ENCODE data around the gene SLAMF9.

SLAMF9 gene

GRCh38 chr1:159960721-159961381 lies 6.8 kb upstream of the SLAMF9 start:
- no peak overlapping the region for H3K4me3 ChIP-seq (ENCODE audit: low read length)
- no peaks in the 10 kb centered on the region for H3K4me1 ChIP-seq (ENCODE audit: insufficient read depth, low read length)
- no peaks in the 10 kb centered on the region for H3K36me3 ChIP-seq (ENCODE audit: insufficient read depth, low read length)
- H3K27ac ChIP-seq (ENCODE audit: low read depth, low read length), result no peak overlapping the region
- H3K9ac ChIP-seq (ENCODE audit: low read depth, low read length), result no peak overlapping the region
- WGBS, result 89% methylated on average over 4 of the region's 5 CpGs
- no peaks in the 10 kb centered on the region for H3K9me3 ChIP-seq (ENCODE audit: insufficient read depth, low read depth, low read length)
- no peaks in the 10 kb centered on the region for H3K27me3 ChIP-seq (ENCODE audit: insufficient read depth, low read length)

DNA sequence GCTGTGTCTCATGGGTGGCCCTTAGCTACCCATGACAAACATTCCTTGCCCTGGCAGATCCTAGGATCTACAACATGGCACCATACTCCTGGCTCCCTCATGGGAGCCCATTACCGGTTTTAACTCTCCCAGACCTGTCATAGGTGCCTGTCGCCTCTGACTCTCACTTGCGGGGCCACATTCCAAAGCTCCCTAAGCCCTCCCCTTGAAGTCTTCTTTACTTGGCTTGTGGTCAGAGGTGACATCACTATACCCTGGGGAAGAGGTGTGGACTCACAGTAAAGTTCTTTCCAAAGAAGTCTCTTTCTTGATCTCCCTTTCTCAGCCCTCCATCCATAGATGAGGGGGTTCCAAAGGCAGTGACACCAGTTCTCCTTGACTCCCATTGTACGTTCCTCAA lies 5.4 kb upstream of the SLAMF9 start:
- Histone ChIP-seq H3K27me3 (ENCODE audit: insufficient read depth, low read length) (no peaks in the 10 kb centered on the region), H3K9me3 (ENCODE audit: insufficient read depth, low read depth, low read length) (no peaks in the 10 kb centered on the region), H3K36me3 (ENCODE audit: insufficient read depth, low read length) (no peaks in the 10 kb centered on the region), H3K4me3 (ENCODE audit: low read length) (no peak overlapping the region), H3K27ac (ENCODE audit: low read depth, low read length) (no peak overlapping the region), H3K4me1 (ENCODE audit: insufficient read depth, low read length) (no peaks in the 10 kb centered on the region), H3K9ac (ENCODE audit: low read depth, low read length) (no peak overlapping the region)
- WGBS, result 81% methylated on average over 4 of the region's 4 CpGs

DNA sequence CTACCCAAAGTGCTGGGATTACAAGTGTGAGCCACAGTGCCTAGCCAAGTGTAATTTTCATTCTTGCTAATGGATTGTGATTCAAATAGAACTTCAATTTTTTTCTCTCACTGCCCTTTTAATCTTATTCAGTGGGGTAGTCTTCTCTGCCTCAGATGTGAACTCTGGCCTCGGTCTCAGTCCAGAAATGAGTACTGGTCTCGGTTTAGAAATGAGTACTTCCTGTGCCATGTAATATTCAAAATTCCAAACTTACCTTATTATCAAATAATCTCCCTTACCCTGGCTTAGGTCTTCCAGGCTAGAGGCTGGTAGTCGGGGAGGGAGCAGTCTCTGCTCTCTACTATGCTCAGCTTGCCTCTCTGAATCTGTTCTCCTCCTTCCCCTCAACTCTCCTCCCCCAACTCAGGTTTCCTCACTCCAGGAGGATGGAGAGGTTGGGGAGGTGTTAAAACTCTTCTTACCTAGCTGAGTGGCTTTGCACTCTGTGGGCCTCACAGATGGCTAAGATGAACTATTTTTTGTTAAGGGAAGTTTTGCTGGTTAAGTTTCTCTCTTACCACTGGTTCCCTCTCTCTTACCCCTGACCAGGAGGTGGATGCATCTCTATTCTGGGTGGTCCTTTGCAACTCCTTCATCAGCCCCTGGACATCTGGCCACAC lies 4.8 kb upstream of the SLAMF9 start:
- 57% methylated on average over 3 of the region's 3 CpGs for WGBS
- no peak overlapping the region for H3K4me3 ChIP-seq (ENCODE audit: low read length)
- H3K4me1 ChIP-seq (ENCODE audit: insufficient read depth, low read length), result no peaks in the 10 kb centered on the region
- H3K27me3 ChIP-seq (ENCODE audit: insufficient read depth, low read length), result no peaks in the 10 kb centered on the region
- H3K27ac ChIP-seq (ENCODE audit: low read depth, low read length), result no peak overlapping the region
- H3K9ac ChIP-seq (ENCODE audit: low read depth, low read length), result no peak overlapping the region
- H3K36me3 ChIP-seq (ENCODE audit: insufficient read depth, low read length), result no peaks in the 10 kb centered on the region
- H3K9me3 ChIP-seq (ENCODE audit: insufficient read depth, low read depth, low read length), result no peaks in the 10 kb centered on the region

- H3K36me3 ChIP-seq (ENCODE audit: insufficient read depth, low read length), result no peaks in the 10 kb centered on the region
- no peaks in the 10 kb centered on the region for H3K4me1 ChIP-seq (ENCODE audit: insufficient read depth, low read length)
- H3K9ac ChIP-seq (ENCODE audit: low read depth, low read length), result no peak overlapping the region
- H3K9me3 ChIP-seq (ENCODE audit: insufficient read depth, low read depth, low read length), result no peaks in the 10 kb centered on the region
- H3K27me3 ChIP-seq (ENCODE audit: insufficient read depth, low read length), result peaks cover 3% of the 10 kb centered on the region; the same call in 1 of the 2 replicates
- H3K27ac ChIP-seq (ENCODE audit: low read depth, low read length), result no peak overlapping the region
- 78% methylated on average over 9 of the region's 9 CpGs for WGBS
- no peak overlapping the region for H3K4me3 ChIP-seq (ENCODE audit: low read length)
Observed at GRCh38 chr1:159957824-159958268, 3.8 kb upstream of the SLAMF9 start.

- no peak overlapping the region for H3K4me3 ChIP-seq (ENCODE audit: low read length)
- H3K9me3 ChIP-seq (ENCODE audit: insufficient read depth, low read depth, low read length), result no peaks in the 10 kb centered on the region
- 89% methylated on average over 3 of the region's 3 CpGs for WGBS
- H3K27ac ChIP-seq (ENCODE audit: low read depth, low read length), result no peak overlapping the region
- no peaks in the 10 kb centered on the region for H3K36me3 ChIP-seq (ENCODE audit: insufficient read depth, low read length)
- H3K9ac ChIP-seq (ENCODE audit: low read depth, low read length), result no peak overlapping the region
- no peaks in the 10 kb centered on the region for H3K4me1 ChIP-seq (ENCODE audit: insufficient read depth, low read length)
- H3K27me3 ChIP-seq (ENCODE audit: insufficient read depth, low read length), result peaks cover 4% of the 10 kb centered on the region; the same call in 1 of the 2 replicates
Observed at GRCh38 chr1:159955456-159955855, 1.4 kb upstream of the SLAMF9 start.

DNA sequence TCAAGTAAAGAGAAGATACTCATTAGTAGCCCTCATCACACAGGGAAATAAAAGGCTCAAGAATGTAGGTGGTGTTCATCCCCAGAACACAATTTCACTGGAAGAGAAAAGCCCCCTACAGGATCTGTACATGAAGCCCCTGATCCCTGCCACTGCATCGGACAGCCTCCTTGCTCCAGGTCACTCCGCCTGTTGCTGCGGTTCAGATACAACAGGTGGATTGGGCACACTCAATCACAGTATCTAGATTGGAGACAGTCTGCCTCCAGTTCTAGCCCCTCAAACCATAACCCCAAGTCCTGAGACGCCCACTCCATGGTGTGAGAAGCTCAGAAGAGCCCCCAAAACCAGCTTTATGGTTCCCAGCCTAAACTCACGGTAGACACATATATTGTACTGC lies 1.1 kb downstream of the SLAMF9 start:
- no peak overlapping the region for H3K9ac ChIP-seq (ENCODE audit: low read depth, low read length)
- H3K4me3 ChIP-seq (ENCODE audit: low read length), result no peak overlapping the region
- 94% methylated on average over 5 of the region's 5 CpGs for WGBS
- H3K9me3 ChIP-seq (ENCODE audit: insufficient read depth, low read depth, low read length), result no peaks in the 10 kb centered on the region
- H3K4me1 ChIP-seq (ENCODE audit: insufficient read depth, low read length), result no peaks in the 10 kb centered on the region
- peaks cover 4% of the 10 kb centered on the region; the same call in 1 of the 2 replicates for H3K27me3 ChIP-seq (ENCODE audit: insufficient read depth, low read length)
- no peaks in the 10 kb centered on the region for H3K36me3 ChIP-seq (ENCODE audit: insufficient read depth, low read length)
- H3K27ac ChIP-seq (ENCODE audit: low read depth, low read length), result no peak overlapping the region

DNA sequence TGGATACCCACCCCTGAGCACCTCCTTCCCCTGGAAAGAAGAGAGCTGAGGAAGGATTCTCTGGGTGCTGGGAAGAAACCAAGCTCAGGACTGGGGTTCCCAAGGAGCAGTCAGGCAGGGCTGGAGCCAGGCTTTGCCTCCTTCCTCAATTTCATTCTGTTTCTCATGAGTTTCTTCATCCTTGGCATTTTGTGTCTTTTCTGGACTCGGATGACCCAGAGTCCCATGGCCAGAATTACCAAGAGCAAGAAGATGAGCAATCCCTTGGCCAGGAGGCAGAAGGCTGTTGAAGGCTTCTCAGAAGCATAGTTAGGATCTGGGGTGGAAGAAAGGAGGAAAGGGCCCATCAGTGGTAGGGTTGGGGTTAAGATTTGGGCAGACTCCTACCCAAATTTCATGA lies 2.5 kb downstream of the SLAMF9 start:
- H3K9ac ChIP-seq (ENCODE audit: low read depth, low read length), result no peak overlapping the region
- H3K4me3 ChIP-seq (ENCODE audit: low read length), result no peak overlapping the region
- no peaks in the 10 kb centered on the region for H3K36me3 ChIP-seq (ENCODE audit: insufficient read depth, low read length)
- no peaks in the 10 kb centered on the region for H3K9me3 ChIP-seq (ENCODE audit: insufficient read depth, low read depth, low read length)
- no peak overlapping the region for H3K27ac ChIP-seq (ENCODE audit: low read depth, low read length)
- H3K4me1 ChIP-seq (ENCODE audit: insufficient read depth, low read length), result 0 out of 2 replicates have a peak, but pooled peaks cover 4% of the 10 kb centered on the region
- 92% methylated on average over 1 of the region's 1 CpG for WGBS
- peaks cover 4% of the 10 kb centered on the region; the same call in 1 of the 2 replicates for H3K27me3 ChIP-seq (ENCODE audit: insufficient read depth, low read length)

DNA sequence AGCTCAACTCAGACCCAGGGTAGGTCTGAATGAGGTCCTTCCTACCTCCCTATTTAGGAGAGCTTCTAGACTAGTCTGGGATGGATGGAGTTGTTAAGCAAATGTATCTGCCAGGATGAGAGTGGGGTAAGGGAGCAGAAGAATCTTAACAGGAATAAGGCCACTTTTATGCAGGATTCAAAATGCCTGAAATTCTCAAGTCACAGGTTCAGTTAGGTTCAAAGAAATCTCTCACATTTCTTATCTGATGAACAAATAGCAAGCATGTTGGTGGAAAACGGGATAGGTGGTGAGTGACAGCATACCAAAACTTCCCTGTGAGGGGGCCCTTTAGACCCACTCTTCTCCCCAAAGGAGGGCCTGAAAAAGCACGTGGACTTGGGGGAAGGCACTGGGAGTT lies 3.0 kb downstream of the SLAMF9 start:
- Histone ChIP-seq H3K4me1 (ENCODE audit: insufficient read depth, low read length) (peaks cover 9% of the 10 kb centered on the region; the same call in 1 of the 2 replicates), H3K36me3 (ENCODE audit: insufficient read depth, low read length) (no peaks in the 10 kb centered on the region), H3K4me3 (ENCODE audit: low read length) (no peak overlapping the region), H3K27ac (ENCODE audit: low read depth, low read length) (no peak overlapping the region), H3K9me3 (ENCODE audit: insufficient read depth, low read depth, low read length) (no peaks in the 10 kb centered on the region), H3K9ac (ENCODE audit: low read depth, low read length) (no peak overlapping the region), H3K27me3 (ENCODE audit: insufficient read depth, low read length) (peaks cover 4% of the 10 kb centered on the region; the same call in 1 of the 2 replicates)
- 62% methylated on average over 2 of the region's 2 CpGs for WGBS

DNA sequence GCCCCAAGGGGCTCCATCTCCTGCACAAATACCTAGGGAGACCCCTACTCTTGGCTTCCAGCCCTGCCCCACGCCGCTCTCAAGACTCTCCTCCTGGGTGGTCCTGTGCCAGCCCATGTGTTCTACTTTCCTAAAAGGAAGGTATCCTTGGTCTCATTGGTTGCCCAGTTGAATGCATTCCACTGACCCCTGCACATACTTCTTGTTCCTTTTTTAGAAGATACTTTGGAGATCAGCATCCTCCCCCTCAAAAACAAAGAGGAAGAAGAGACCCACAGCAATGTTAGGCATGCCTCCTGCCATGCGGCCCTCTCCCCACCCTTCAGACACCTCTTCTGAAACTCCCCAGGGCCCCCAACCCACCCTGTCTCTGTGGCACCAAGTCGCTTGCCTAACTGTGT lies 4.1 kb downstream of the SLAMF9 start:
- Histone ChIP-seq H3K4me1 (ENCODE audit: insufficient read depth, low read length) (peaks cover 9% of the 10 kb centered on the region; the same call in 1 of the 2 replicates), H3K27ac (ENCODE audit: low read depth, low read length) (no peak overlapping the region), H3K36me3 (ENCODE audit: insufficient read depth, low read length) (no peaks in the 10 kb centered on the region), H3K27me3 (ENCODE audit: insufficient read depth, low read length) (peaks cover 4% of the 10 kb centered on the region; the same call in 1 of the 2 replicates), H3K4me3 (ENCODE audit: low read length) (no peak overlapping the region), H3K9me3 (ENCODE audit: insufficient read depth, low read depth, low read length) (no peaks in the 10 kb centered on the region), H3K9ac (ENCODE audit: low read depth, low read length) (no peak overlapping the region)
- WGBS, result 88% methylated on average over 4 of the region's 4 CpGs

GRCh38 chr1:159949123-159949522 lies 4.9 kb downstream of the SLAMF9 start:
- peaks cover 4% of the 10 kb centered on the region; the same call in 1 of the 2 replicates for H3K27me3 ChIP-seq (ENCODE audit: insufficient read depth, low read length)
- no peak overlapping the region for H3K27ac ChIP-seq (ENCODE audit: low read depth, low read length)
- no peak overlapping the region for H3K4me3 ChIP-seq (ENCODE audit: low read length)
- 88% methylated on average over 6 of the region's 6 CpGs for WGBS
- H3K9me3 ChIP-seq (ENCODE audit: insufficient read depth, low read depth, low read length), result no peaks in the 10 kb centered on the region
- H3K4me1 ChIP-seq (ENCODE audit: insufficient read depth, low read length), result peaks cover 17% of the 10 kb centered on the region; the same call in 1 of the 2 replicates
- H3K36me3 ChIP-seq (ENCODE audit: insufficient read depth, low read length), result no peaks in the 10 kb centered on the region
- no peak overlapping the region for H3K9ac ChIP-seq (ENCODE audit: low read depth, low read length)

- Histone ChIP-seq H3K27me3 (ENCODE audit: insufficient read depth, low read length) (peaks cover 2% of the 10 kb centered on the region; the same call in 1 of the 2 replicates), H3K4me3 (ENCODE audit: low read length) (no peak overlapping the region), H3K9ac (ENCODE audit: low read depth, low read length) (no peak overlapping the region), H3K27ac (ENCODE audit: low read depth, low read length) (no peak overlapping the region), H3K36me3 (ENCODE audit: insufficient read depth, low read length) (no peaks in the 10 kb centered on the region), H3K9me3 (ENCODE audit: insufficient read depth, low read depth, low read length) (no peaks in the 10 kb centered on the region), H3K4me1 (ENCODE audit: insufficient read depth, low read length) (peaks cover 19% of the 10 kb centered on the region; the same call in 1 of the 2 replicates)
- 74% methylated on average over 1 of the region's 1 CpG for WGBS
Observed at GRCh38 chr1:159947942-159948341, 6.1 kb downstream of the SLAMF9 start.
